ENCODE results near the gene MMP3.

MMP3 gene

GRCh38 chr11:102813484-102813883 is 29.9 kb downstream of the MMP3 start:
- Mint-ChIP-seq H3K36me3 (ENCODE audit: low read depth) (no peaks in the 10 kb centered on the region), H3K27me3 (ENCODE audit: low read depth) (no peaks in the 10 kb centered on the region), H3K9me3 (peaks cover 6% of the 10 kb centered on the region), H3K27ac (no peak overlapping the region), H3K4me3 (no peak overlapping the region), H3K4me1 (ENCODE audit: low read depth) (no peaks in the 10 kb centered on the region)

DNA sequence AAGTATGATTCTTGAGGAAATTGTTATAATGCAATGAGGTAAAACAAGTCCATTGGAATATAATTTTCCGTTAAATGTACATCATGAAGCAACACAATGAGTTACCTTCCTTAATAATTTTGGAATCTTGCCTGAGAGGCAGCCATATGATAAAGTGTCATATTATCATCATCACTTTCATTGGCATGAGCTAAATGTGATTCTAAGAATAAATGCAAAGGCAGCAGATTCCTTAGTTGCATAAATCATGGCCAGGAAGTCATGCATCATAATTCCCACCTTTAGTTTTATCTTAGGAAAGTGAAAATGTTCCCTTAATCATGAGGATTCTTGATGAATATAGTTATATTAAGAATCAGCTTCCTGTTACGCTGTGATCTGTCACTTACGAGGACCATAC is 31.2 kb downstream of the MMP3 start:
- Mint-ChIP-seq H3K36me3 (ENCODE audit: low read depth) (no peaks in the 10 kb centered on the region), H3K27me3 (ENCODE audit: low read depth) (no peaks in the 10 kb centered on the region), H3K4me1 (ENCODE audit: low read depth) (no peaks in the 10 kb centered on the region), H3K4me3 (no peak overlapping the region), H3K9me3 (peaks cover 6% of the 10 kb centered on the region), H3K27ac (no peak overlapping the region)

- Mint-ChIP-seq H3K4me3 (no peak overlapping the region), H3K27ac (no peak overlapping the region), H3K4me1 (ENCODE audit: low read depth) (no peaks in the 10 kb centered on the region), H3K9me3 (no peaks in the 10 kb centered on the region), H3K27me3 (ENCODE audit: low read depth) (no peaks in the 10 kb centered on the region), H3K36me3 (ENCODE audit: low read depth) (no peaks in the 10 kb centered on the region)
Measured at GRCh38 chr11:102810950-102811660, 32.3 kb downstream of the MMP3 start.

DNA sequence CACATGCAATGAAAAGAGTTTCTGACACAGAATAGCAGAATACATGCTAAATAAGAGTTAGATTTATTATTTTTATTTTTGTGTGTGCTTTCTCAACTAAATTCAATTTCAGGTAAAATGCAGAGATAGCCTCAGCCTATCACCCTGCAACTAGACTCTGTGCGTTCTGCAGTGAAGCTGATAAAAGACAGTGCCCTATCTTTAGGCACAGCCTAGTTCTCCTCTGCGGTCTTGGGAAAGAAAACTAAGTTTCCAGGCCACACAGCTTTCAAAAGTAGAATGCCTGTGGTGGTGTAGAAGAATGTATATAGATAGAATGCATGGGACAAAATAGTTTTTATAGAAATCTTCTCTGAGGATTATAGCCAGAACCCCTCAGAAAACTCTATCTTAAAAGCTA is 33.4 kb downstream of the MMP3 start:
- H3K4me1 Mint-ChIP-seq (ENCODE audit: low read depth) = no peaks in the 10 kb centered on the region
- no peaks in the 10 kb centered on the region for H3K36me3 Mint-ChIP-seq (ENCODE audit: low read depth)
- no peaks in the 10 kb centered on the region for H3K27me3 Mint-ChIP-seq (ENCODE audit: low read depth)
- H3K9me3 Mint-ChIP-seq = no peaks in the 10 kb centered on the region
- H3K4me3 Mint-ChIP-seq = no peak overlapping the region
- no peak overlapping the region for H3K27ac Mint-ChIP-seq

DNA sequence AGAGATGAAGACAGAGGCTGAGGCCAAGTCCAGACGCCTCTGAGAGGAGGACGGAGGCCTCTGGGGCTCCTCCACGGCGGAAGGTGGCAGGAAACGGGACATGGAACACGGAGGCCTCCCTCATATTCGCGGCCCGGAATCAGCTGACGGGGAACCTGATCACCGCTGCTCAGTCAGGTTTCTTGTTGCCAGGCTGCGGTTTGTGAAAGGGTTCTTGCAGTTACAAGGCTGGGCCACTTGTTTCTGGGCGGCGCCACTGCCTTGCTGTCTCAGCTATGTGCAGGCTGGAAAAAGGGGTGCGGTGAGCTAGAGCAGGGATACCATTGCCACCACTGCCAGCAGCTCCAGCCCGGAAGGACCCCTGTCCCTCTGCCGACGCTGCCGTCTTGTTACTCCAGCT is 35.5 kb downstream of the MMP3 start:
- H3K36me3 Mint-ChIP-seq (ENCODE audit: low read depth) = no peaks in the 10 kb centered on the region
- H3K27me3 Mint-ChIP-seq (ENCODE audit: low read depth) = no peaks in the 10 kb centered on the region
- H3K27ac Mint-ChIP-seq = no peak overlapping the region

GRCh38 chr11:102806296-102806695 is 37.1 kb downstream of the MMP3 start:
- Mint-ChIP-seq H3K27ac (no peak overlapping the region), H3K4me1 (ENCODE audit: low read depth) (no peaks in the 10 kb centered on the region), H3K36me3 (ENCODE audit: low read depth) (no peaks in the 10 kb centered on the region), H3K9me3 (no peaks in the 10 kb centered on the region), H3K27me3 (ENCODE audit: low read depth) (no peaks in the 10 kb centered on the region), H3K4me3 (no peak overlapping the region)

More for the DNA sequence above, 35.5 kb downstream of the MMP3 start:
- Mint-ChIP-seq H3K4me3 (no peak overlapping the region), H3K4me1 (ENCODE audit: low read depth) (no peaks in the 10 kb centered on the region), H3K9me3 (no peaks in the 10 kb centered on the region)

GRCh38 chr11:102802341-102802740 is 41.1 kb downstream of the MMP3 start:
- no peaks in the 10 kb centered on the region for H3K27me3 Mint-ChIP-seq (ENCODE audit: low read depth)
- H3K4me1 Mint-ChIP-seq (ENCODE audit: low read depth) = no peaks in the 10 kb centered on the region
- H3K36me3 Mint-ChIP-seq (ENCODE audit: low read depth) = no peaks in the 10 kb centered on the region
- no peak overlapping the region for H3K27ac Mint-ChIP-seq
- H3K9me3 Mint-ChIP-seq = no peaks in the 10 kb centered on the region
- no peak overlapping the region for H3K4me3 Mint-ChIP-seq

- no peaks in the 10 kb centered on the region for H3K4me1 Mint-ChIP-seq (ENCODE audit: low read depth)
- peaks cover 3% of the 10 kb centered on the region for H3K27me3 Mint-ChIP-seq (ENCODE audit: low read depth)
- H3K9me3 Mint-ChIP-seq = no peaks in the 10 kb centered on the region
- no peaks in the 10 kb centered on the region for H3K36me3 Mint-ChIP-seq (ENCODE audit: low read depth)
- no peak overlapping the region for H3K4me3 Mint-ChIP-seq
- no peak overlapping the region for H3K27ac Mint-ChIP-seq
Measured at GRCh38 chr11:102800767-102801166, 42.6 kb downstream of the MMP3 start.

DNA sequence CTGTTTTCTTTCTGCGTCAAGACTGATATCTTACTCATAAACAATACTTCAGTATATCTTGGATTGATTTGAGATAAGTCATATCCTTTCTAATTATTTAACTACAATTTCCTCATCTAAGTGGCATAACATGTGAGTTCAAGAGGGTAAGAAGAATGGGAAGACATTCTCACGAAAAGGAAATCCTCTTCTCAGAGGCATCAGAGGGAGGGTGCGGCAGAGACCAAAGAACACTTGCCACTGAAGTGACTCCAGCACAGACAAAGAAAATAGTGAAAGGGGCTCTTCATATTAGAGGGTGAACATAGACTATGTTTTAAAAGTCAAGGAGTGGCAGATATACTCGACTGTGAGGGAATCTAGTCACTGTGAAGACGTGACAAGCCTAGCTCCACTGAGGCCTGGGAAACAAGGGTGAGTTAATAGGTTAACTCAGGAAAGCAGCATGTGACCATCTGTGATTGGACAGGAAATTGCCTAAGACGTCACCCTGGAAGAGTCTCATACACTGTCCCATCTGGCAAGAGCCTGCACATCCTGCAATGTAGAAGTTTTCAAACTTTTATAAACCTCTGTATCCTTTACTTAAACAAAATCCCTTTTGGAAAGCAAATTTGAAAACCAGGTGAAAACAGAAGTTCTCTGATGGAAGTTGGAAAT is 43.6 kb downstream of the MMP3 start:
- no peak overlapping the region for H3K4me3 Mint-ChIP-seq
- no peak overlapping the region for H3K27ac Mint-ChIP-seq
- peaks cover 3% of the 10 kb centered on the region for H3K27me3 Mint-ChIP-seq (ENCODE audit: low read depth)
- no peaks in the 10 kb centered on the region for H3K36me3 Mint-ChIP-seq (ENCODE audit: low read depth)
- no peaks in the 10 kb centered on the region for H3K4me1 Mint-ChIP-seq (ENCODE audit: low read depth)
- no peaks in the 10 kb centered on the region for H3K9me3 Mint-ChIP-seq

DNA sequence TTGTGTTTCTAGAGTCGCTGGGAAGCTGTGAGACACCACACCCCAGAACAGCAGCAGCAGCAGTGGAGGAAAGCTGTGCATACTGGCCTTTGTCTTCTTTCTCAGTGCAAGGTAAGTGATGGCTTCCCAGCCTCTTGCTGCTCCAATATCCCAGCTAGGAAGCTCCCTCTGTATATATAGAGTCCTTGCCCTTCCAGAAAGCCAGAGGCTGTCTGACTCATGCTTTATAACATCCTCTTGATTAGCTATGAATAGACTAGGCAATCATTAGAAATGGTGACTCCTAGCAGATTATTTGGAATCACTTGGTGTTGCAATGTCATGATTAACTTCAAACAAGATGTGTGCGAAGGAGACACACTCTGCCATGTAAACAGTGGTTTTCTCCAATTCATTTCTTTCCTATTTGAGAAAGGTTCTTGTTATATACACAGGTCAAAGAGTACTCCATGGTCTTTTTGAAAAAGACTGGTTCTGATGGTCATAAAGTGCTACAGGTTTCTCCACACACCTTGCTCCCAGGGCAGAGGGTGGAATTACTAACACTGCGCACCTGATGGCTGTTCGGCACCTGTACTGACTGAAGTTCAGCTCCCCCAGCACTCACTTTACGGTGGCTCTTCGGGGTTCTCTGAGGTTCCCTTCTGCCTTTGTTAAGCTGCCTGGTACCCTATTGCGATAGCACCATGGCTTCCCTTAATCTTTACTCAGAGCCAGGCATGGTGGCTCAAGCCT is 45.2 kb downstream of the MMP3 start, which contains the start of gene MMP1:
MMP1 (minus strand) TSS at position 149 of the 735 bp plus-strand sequence; CDS start at position 81, 68 bp downstream.
- H3K4me3 Mint-ChIP-seq = no peak within 1 kb of the TSS

GRCh38 chr11:102794382-102794781 is 49.0 kb downstream of the MMP3 start:
- Mint-ChIP-seq H3K27ac (no peak overlapping the region), H3K4me3 (no peak overlapping the region), H3K36me3 (ENCODE audit: low read depth) (no peaks in the 10 kb centered on the region), H3K27me3 (ENCODE audit: low read depth) (peaks cover 3% of the 10 kb centered on the region), H3K9me3 (no peaks in the 10 kb centered on the region), H3K4me1 (ENCODE audit: low read depth) (peaks cover 1% of the 10 kb centered on the region)

More for the DNA sequence above, 45.2 kb downstream of the MMP3 start, which contains the start of gene MMP1:
- Mint-ChIP-seq H3K27me3 (ENCODE audit: low read depth) (peaks cover 3% of the 10 kb centered on the region), H3K27ac (no peak within 1 kb of the TSS), H3K4me1 (ENCODE audit: low read depth) (peaks cover 1% of the 10 kb centered on the region), H3K9me3 (no peaks in the 10 kb centered on the region), H3K36me3 (ENCODE audit: low read depth) (no peaks in the 10 kb centered on the region)

DNA sequence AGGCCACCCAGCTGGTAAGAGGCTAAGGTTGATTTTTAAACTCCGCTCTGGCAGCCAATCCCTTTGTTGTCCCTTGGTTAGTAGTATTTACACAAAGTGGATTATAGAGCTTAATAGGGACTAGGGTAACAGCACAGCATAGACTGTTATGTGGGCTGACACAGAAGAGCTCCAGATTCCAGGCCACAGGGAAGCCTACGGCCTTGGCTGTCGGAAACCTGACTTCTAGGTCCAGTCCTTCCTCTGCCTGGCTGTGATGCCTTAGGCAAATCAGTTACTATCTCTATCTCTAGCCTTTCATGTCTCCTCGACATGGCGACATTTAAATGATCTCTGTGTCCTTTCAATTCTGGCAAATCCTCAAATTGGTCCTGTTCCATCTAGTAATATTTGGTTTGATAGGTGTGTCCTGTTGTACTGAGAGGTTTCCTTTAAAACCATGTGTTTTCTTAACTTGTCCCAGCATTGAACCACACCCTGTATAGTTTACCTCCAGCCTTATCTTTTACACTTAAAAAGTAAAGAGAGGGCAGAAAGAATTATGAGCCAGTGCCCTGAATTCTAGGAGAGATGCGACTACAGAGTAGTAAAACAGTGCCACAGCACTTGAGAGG is 49.6 kb downstream of the MMP3 start:
- H3K27ac Mint-ChIP-seq = no peak overlapping the region

DNA sequence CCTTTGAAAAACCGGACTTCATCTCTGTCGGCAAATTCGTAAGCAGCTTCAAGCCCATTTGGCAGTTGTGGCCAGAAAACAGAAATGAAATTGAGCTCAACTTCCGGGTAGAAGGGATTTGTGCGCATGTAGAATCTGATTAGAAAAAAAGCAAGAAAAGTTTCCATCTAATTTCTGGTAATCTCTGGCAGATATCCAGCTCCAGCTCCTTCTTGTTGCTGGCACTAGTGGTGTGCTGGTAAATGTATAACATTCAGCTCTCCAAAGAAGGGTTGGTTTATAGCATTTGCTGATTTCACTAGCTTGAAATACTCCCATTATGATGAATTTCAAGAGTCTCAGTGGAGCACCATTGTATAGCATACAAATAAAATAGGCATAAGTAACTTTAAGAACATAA is 50.8 kb downstream of the MMP3 start:
- Mint-ChIP-seq H3K4me1 (ENCODE audit: low read depth) (peaks cover 1% of the 10 kb centered on the region), H3K27me3 (ENCODE audit: low read depth) (peaks cover 3% of the 10 kb centered on the region), H3K27ac (no peak overlapping the region), H3K9me3 (no peaks in the 10 kb centered on the region), H3K4me3 (no peak overlapping the region), H3K36me3 (ENCODE audit: low read depth) (no peaks in the 10 kb centered on the region)

More for the DNA sequence above, 49.6 kb downstream of the MMP3 start:
- no peaks in the 10 kb centered on the region for H3K9me3 Mint-ChIP-seq
- H3K4me1 Mint-ChIP-seq (ENCODE audit: low read depth) = peaks cover 1% of the 10 kb centered on the region
- no peak overlapping the region for H3K4me3 Mint-ChIP-seq
- peaks cover 3% of the 10 kb centered on the region for H3K27me3 Mint-ChIP-seq (ENCODE audit: low read depth)
- H3K36me3 Mint-ChIP-seq (ENCODE audit: low read depth) = no peaks in the 10 kb centered on the region

GRCh38 chr11:102791271-102792036 is 52.0 kb downstream of the MMP3 start:
- Mint-ChIP-seq H3K36me3 (ENCODE audit: low read depth) (no peaks in the 10 kb centered on the region), H3K9me3 (no peaks in the 10 kb centered on the region), H3K27ac (no peak overlapping the region), H3K27me3 (ENCODE audit: low read depth) (no peaks in the 10 kb centered on the region), H3K4me3 (no peak overlapping the region), H3K4me1 (ENCODE audit: low read depth) (peaks cover 1% of the 10 kb centered on the region)

Measured in T-helper 1 cell treated with Interleukin-12 subunit alpha and Interleukin-12 subunit beta and Interleukin-4 antibody, amounts not matched to agents 30 μg/mL and 1 μg/mL, for 36 hours (primary cell).